ENCODE data around the gene PLXNA4. TPM values are rescaled to one million over a fixed set of nuclear protein-coding genes. Genes with fewer than 3 reads are reported as not detected.

Gene PLXNA4
- total RNA-seq, 1 experiment from 2014 or later: not detected

DNA sequence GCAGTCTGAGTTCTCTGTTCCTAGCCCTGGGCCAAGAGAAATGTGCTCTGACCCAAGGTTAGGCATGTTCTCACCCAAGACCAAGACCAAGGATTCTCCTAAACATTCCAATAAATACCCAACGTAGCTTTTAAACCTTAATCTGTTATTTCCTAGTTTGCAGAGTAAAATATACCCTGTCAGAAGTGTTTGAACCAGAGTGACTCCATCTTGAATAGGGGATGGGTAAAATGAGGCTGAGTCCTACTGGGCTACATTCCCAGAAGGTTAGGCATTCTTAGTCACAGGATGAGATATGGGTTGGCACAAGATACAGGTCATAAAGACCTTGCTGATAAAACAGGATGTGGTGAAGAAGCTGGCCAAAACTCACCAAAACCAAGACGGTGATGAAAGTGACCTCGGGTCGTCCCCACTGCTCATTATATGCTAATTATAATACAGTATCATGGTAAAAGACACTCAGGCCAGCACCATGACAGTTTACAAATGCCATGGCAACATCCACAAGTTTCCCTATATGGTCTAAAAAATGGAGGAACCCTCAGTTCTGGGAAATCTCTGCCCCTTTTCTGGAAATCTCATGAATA, 27.7 kb downstream of the PLXNA4 start:
- no peaks in the 10 kb centered on the region for H3K36me3 Mint-ChIP-seq (ENCODE audit: insufficient read depth, unreplicated experiment)
- no TSS peak for BruUV-seq (replicated peaks)
- TF ChIP-seq, protein P1, sequence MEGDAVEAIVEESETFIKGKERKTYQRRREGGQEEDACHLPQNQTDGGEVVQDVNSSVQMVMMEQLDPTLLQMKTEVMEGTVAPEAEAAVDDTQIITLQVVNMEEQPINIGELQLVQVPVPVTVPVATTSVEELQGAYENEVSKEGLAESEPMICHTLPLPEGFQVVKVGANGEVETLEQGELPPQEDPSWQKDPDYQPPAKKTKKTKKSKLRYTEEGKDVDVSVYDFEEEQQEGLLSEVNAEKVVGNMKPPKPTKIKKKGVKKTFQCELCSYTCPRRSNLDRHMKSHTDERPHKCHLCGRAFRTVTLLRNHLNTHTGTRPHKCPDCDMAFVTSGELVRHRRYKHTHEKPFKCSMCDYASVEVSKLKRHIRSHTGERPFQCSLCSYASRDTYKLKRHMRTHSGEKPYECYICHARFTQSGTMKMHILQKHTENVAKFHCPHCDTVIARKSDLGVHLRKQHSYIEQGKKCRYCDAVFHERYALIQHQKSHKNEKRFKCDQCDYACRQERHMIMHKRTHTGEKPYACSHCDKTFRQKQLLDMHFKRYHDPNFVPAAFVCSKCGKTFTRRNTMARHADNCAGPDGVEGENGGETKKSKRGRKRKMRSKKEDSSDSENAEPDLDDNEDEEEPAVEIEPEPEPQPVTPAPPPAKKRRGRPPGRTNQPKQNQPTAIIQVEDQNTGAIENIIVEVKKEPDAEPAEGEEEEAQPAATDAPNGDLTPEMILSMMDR (IDR thresholded peaks at IDR 0.05; ENCODE audit: unreplicated experiment): no peak
- H3K27me3 Mint-ChIP-seq (ENCODE audit: insufficient read depth, unreplicated experiment): peaks cover 11% of the 10 kb centered on the region
- ChIA-PET CTCF (no interaction called here), POLR2A (no interaction called here)
- peak; percentile 8 for DNase-seq (ENCODE audit: unreplicated experiment)
- intact Hi-C loops (cut with micrococcal nuclease): no loop called here
- H3K4me3 Mint-ChIP-seq (ENCODE audit: unreplicated experiment): no peak overlapping the region
- no peaks in the 10 kb centered on the region for H3K4me1 Mint-ChIP-seq (ENCODE audit: insufficient read depth, unreplicated experiment)
- H3K9me3 Mint-ChIP-seq (ENCODE audit: unreplicated experiment): peaks cover 20% of the 10 kb centered on the region
- H3K27ac Mint-ChIP-seq (ENCODE audit: low read depth, unreplicated experiment): no peak overlapping the region

DNA sequence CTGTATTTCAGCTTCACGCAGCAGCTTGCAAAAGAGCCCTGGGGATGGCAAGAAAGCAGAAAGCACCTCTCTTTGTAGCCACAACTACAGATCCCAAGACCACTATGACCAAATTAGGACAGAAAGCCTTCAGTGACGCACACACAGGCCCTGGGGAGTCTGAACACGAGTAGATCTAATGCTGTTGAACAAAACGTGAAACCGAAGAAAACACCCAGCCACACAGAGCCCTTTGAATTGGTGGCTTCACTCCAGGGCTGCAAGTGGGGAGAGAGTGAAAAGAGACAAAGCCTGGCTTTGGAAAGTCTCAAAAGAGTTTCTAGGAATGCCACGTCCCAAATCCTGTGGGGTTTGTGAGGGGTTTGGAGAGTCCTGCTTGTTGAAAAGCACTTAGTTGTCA, 28.4 kb downstream of the PLXNA4 start:
- peaks cover 18% of the 10 kb centered on the region for H3K27me3 Mint-ChIP-seq (ENCODE audit: insufficient read depth, unreplicated experiment)
- ChIA-PET CTCF (no interaction called here), POLR2A (no interaction called here)
- H3K4me1 Mint-ChIP-seq (ENCODE audit: insufficient read depth, unreplicated experiment): no peaks in the 10 kb centered on the region
- intact Hi-C loops (cut with micrococcal nuclease): no loop called here
- TF ChIP-seq, protein P1 (IDR thresholded peaks at IDR 0.05; ENCODE audit: unreplicated experiment): no peak
- DNase-seq (ENCODE audit: unreplicated experiment): no peak
- peaks cover 21% of the 10 kb centered on the region for H3K9me3 Mint-ChIP-seq (ENCODE audit: unreplicated experiment)
- no peaks in the 10 kb centered on the region for H3K36me3 Mint-ChIP-seq (ENCODE audit: insufficient read depth, unreplicated experiment)
- no TSS peak for BruUV-seq (replicated peaks)
- no peak overlapping the region for H3K4me3 Mint-ChIP-seq (ENCODE audit: unreplicated experiment)
- no peak overlapping the region for H3K27ac Mint-ChIP-seq (ENCODE audit: low read depth, unreplicated experiment)

DNA sequence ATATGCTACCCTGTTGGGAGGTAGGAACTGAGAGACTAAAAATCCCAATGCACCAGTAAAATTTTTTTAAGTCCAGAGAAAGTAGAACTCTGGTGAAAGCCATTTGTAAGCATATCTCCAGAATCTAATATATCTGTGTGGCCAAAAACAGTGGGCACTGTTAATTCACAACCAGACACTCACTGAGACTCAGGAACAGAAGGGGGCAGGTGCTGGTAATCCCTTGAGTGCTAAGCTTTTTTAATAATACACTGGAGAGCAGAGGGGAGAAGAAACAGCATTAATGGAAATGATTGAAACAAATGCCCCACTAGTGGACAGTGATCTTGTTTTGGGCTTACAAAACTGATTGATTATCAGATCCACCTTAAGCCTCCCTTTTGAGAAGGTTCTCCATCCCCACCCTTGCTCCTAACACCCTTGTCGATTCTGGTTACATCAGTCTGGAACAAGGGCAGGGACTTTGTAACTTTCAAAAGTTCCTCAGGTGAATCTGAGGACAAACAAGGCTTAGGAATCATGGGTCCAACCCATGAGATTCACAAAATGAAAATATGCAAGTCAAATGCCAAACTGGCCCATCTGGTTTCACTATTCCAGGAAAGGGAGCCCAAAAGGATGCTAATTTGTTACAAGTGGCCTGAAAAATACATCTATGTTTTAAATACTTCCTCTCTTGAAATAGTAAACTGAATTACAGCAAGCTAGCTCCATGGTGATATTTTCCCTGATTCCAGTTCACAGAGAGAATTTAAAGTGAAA, 29.7 kb downstream of the PLXNA4 start:
- H3K4me3 Mint-ChIP-seq (ENCODE audit: unreplicated experiment): no peak overlapping the region
- H3K27ac Mint-ChIP-seq (ENCODE audit: low read depth, unreplicated experiment): no peak overlapping the region
- intact Hi-C loops (cut with micrococcal nuclease): no loop called here
- no TSS peak for BruUV-seq (replicated peaks)
- no peaks in the 10 kb centered on the region for H3K4me1 Mint-ChIP-seq (ENCODE audit: insufficient read depth, unreplicated experiment)
- H3K9me3 Mint-ChIP-seq (ENCODE audit: unreplicated experiment): peaks cover 18% of the 10 kb centered on the region
- CTCF ChIA-PET: interaction anchor here (0.6 kb wide), 1 partner anchor 171 kb away, joined by 4 read pairs; no protein-coding TSS in a partner anchor
- POLR2A ChIA-PET: interaction anchor here (0.7 kb wide), 1 partner anchor 23 kb away, joined by 3 read pairs; no protein-coding TSS in a partner anchor
- TF ChIP-seq, protein P1 (IDR thresholded peaks at IDR 0.05; ENCODE audit: unreplicated experiment): no peak
- DNase-seq (ENCODE audit: unreplicated experiment): no peak
- peaks cover 18% of the 10 kb centered on the region for H3K27me3 Mint-ChIP-seq (ENCODE audit: insufficient read depth, unreplicated experiment)
- no peaks in the 10 kb centered on the region for H3K36me3 Mint-ChIP-seq (ENCODE audit: insufficient read depth, unreplicated experiment)

DNA sequence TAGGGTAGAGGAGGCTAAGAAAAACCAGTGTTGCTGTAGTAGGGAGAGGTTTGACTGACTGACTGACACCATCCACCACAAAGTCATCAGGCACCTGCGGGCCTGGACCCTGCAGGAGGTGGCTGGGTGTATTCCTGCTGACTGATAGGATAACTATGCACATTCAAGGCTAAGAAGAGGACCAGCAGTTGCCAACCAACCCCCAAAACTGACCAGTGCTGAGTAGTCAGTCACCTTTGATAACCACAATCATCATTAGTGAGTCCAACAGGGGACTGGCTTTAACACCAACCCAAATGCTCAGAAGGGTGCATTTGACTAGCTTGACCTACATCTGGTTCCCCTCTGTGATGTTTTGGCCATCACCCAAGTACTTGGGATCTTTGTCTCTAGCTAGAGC, 30.5 kb downstream of the PLXNA4 start:
- H3K36me3 Mint-ChIP-seq (ENCODE audit: insufficient read depth, unreplicated experiment): no peaks in the 10 kb centered on the region
- TF ChIP-seq, protein P1 (IDR thresholded peaks at IDR 0.05; ENCODE audit: unreplicated experiment): no peak

More for the DNA sequence above, 30.5 kb downstream of the PLXNA4 start:
- no peaks in the 10 kb centered on the region for H3K4me1 Mint-ChIP-seq (ENCODE audit: insufficient read depth, unreplicated experiment)
- BruUV-seq (replicated peaks): no TSS peak
- intact Hi-C loops (cut with micrococcal nuclease): no loop called here
- no peak overlapping the region for H3K4me3 Mint-ChIP-seq (ENCODE audit: unreplicated experiment)
- H3K27me3 Mint-ChIP-seq (ENCODE audit: insufficient read depth, unreplicated experiment): peaks cover 18% of the 10 kb centered on the region
- CTCF ChIA-PET: interaction anchor here (0.6 kb wide), 2 partner anchors 32 to 170 kb away, joined by 3 to 4 read pairs; no protein-coding TSS in a partner anchor
- H3K9me3 Mint-ChIP-seq (ENCODE audit: unreplicated experiment): peaks cover 10% of the 10 kb centered on the region
- POLR2A ChIA-PET: interaction anchor here (0.7 kb wide), 1 partner anchor 22 kb away, joined by 3 read pairs; no protein-coding TSS in a partner anchor
- no peak overlapping the region for H3K27ac Mint-ChIP-seq (ENCODE audit: low read depth, unreplicated experiment)
- no peak for DNase-seq (ENCODE audit: unreplicated experiment)
